GM19467 (cell line): Measurements from ENCODE around the gene COPS4.

Experiments used
- ATAC-seq: cut with Tn5 transposase; IDR thresholded peaks from one replicate; pipeline ENCODE4 v1.9.1; 2021; ENCODE audit warnings: mild to moderate bottlenecking, moderate library complexity; ENCODE audit not compliant: unreplicated experiment

The COPS4 gene

GRCh38 chr4:83115656-83116285, 80.8 kb downstream of the COPS4 start:
- no peak for ATAC-seq

- ATAC-seq, result no peak
Measured at GRCh38 chr4:83118869-83119268, 83.9 kb downstream of the COPS4 start.

GRCh38 chr4:83121246-83121645, 86.3 kb downstream of the COPS4 start:
- ATAC-seq, result no peak

GRCh38 chr4:83124111-83124780, 89.3 kb downstream of the COPS4 start:
- no peak for ATAC-seq
